Inflammatory macrophage treated with lipopolysaccharide for 1 hour (primary cell): ENCODE data around the gene HLF.

ENCODE experiments used
- DNase-seq, 2 donors: peaks; one replicate each; pipeline ENCODE4 v3.0.0-alpha.2; 2020 to 2022

The HLF gene

GRCh38 chr17:55366020-55366481 lies 101.3 kb downstream of the HLF start:
- DNase-seq: no peak

- DNase-seq: no peak
Measured at GRCh38 chr17:55368706-55369105, 103.9 kb downstream of the HLF start.
